GM12801 (cell line): ENCODE data around the gene PALLD.

Source experiments
- CTCF ChIP-seq: IDR thresholded peaks from one replicate; pipeline ENCODE4 v1.5.1; 2011; ENCODE audit warnings: control low read depth; ENCODE audit not compliant: insufficient read length; ENCODE audit errors: extremely low read depth

PALLD gene

DNA sequence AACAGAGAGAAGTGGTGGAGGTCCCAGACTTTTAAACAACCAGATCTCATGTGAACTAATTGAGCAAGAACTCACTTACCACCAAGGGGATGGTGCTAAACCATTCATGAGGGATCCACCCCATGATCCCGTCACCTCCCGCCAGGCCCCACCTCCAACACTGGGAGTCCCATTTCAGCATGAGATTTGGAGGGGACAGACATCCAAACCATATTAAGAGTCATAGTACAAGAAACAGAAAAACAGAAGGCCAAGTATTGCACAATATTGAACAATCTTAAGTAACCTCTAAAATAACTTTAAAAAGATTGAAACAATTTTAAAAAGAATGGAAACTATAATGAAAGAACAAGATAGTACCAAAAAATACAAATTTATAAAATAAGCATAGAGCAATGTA is 403.2 kb downstream of the PALLD start:
- TF ChIP-seq CTCF: no peak

GRCh38 chr4:168907119-168907698 is 410.4 kb downstream of the PALLD start:
- no peak for TF ChIP-seq CTCF

DNA sequence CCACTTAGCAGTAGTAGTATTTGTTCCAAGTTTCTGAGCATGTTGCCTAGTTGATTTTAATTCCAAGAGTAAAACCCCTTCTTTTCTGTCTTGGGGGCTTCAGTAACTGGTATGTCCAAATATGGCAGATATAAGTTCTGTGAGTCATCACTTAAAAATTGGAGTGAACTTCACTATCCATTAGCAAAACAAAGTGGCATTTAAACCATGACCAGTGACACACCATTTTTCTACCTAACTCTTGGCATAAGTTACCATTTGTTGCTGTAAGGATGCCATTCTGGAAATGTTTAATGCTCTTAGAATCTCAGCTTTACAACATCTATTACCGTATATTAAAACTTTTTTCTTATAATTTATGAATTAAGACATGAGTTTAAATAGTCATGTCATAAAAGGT is 411.2 kb downstream of the PALLD start:
- TF ChIP-seq CTCF: no peak

GRCh38 chr4:168908851-168909273 is 412.0 kb downstream of the PALLD start:
- no peak for TF ChIP-seq CTCF

- TF ChIP-seq CTCF: no peak
Observed at GRCh38 chr4:168914095-168914494, 417.2 kb downstream of the PALLD start.

GRCh38 chr4:168917138-168917779 is 420.4 kb downstream of the PALLD start:
- TF ChIP-seq CTCF: no peak

- TF ChIP-seq CTCF: no peak
Observed at GRCh38 chr4:168919706-168920324, 423.0 kb downstream of the PALLD start.
